Mucosa of descending colon (tissue), 3 donors: ENCODE data around the gene SLC26A9. TPM values are rescaled to one million over a fixed set of nuclear protein-coding genes. Genes with fewer than 3 reads are reported as not detected.

ENCODE experiments used
- ATAC-seq: fragments of 200-7000 bp; cut with Tn5 transposase; one replicate; pipeline ENCODE4 v1.9.1; 2020; ENCODE audit warnings: mild to moderate bottlenecking, moderate library complexity
- DNase-seq, 3 donors: peaks; one replicate each; pipeline ENCODE4 v3.0.0-alpha.2; 2020
- H3K36me3 ChIP-seq: fragments of 200-600 bp; one replicate; pipeline ENCODE4 v1.8.0; 2021; ENCODE audit warnings: low read depth, mild to moderate bottlenecking
- H3K4me1 ChIP-seq: fragments of 200-600 bp; one replicate; pipeline ENCODE4 v1.8.0; 2021; ENCODE audit warnings: low read depth, mild to moderate bottlenecking
- H3K4me3 ChIP-seq: fragments of 200-600 bp; one replicate; pipeline ENCODE4 v1.8.0; 2021; ENCODE audit warnings: mild to moderate bottlenecking
- H3K9me3 ChIP-seq: fragments of 200-600 bp; one replicate; pipeline ENCODE4 v1.8.0; 2021; ENCODE audit warnings: mild to moderate bottlenecking
- intact Hi-C, 2 donors: fragments of 100-400 bp; cut with DNase I in 1 of 2; cut with micrococcal nuclease in 1 of 2; formaldehyde crosslinking; loops; one replicate each; pipeline versions ENCODE4 v1.11.0 to v1.11.1; 2022; cut with DNase I, micrococcal nuclease
- long read RNA-seq, 2 donors: library from polyadenylated mRNA; unstranded; transcript quantifications; one replicate each; pipeline ENCODE4 v2.0.0, GENCODE V29; 2019 to 2021
- total RNA-seq, 3 donors: library from RNA; stranded (reverse); fragmentation: NEBNext Ultra II Directional in 2 of 3; extraction: Animal tissue kit (Norgen Biotek cat#: 25700) in 2 of 3; gene quantifications; one replicate each; pipeline versions ENCODE4 v1.2.1 to v1.2.4, GENCODE V29; 2021 to 2023
- TF ChIP-seq, protein P1 (sequence below): fragments of 200-600 bp; IDR thresholded peaks from one replicate; pipeline ENCODE4 v1.8.0; 2022; ENCODE audit warnings: antibody characterized with exemption, mild to moderate bottlenecking
- donor health status: DM: no; HTN: no; CAD: no; lungs with moderate emphysema.
- donor health status: DM: no; HTN: no; CAD: no.
- donor health status: DM: no; HTN: yes; CAD: no.

Gene SLC26A9, protein sequence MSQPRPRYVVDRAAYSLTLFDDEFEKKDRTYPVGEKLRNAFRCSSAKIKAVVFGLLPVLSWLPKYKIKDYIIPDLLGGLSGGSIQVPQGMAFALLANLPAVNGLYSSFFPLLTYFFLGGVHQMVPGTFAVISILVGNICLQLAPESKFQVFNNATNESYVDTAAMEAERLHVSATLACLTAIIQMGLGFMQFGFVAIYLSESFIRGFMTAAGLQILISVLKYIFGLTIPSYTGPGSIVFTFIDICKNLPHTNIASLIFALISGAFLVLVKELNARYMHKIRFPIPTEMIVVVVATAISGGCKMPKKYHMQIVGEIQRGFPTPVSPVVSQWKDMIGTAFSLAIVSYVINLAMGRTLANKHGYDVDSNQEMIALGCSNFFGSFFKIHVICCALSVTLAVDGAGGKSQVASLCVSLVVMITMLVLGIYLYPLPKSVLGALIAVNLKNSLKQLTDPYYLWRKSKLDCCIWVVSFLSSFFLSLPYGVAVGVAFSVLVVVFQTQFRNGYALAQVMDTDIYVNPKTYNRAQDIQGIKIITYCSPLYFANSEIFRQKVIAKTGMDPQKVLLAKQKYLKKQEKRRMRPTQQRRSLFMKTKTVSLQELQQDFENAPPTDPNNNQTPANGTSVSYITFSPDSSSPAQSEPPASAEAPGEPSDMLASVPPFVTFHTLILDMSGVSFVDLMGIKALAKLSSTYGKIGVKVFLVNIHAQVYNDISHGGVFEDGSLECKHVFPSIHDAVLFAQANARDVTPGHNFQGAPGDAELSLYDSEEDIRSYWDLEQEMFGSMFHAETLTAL
- not detected for total RNA-seq
- long read RNA-seq, donor 1: 0 reads
- long read RNA-seq, donor 2: 0 reads

DNA sequence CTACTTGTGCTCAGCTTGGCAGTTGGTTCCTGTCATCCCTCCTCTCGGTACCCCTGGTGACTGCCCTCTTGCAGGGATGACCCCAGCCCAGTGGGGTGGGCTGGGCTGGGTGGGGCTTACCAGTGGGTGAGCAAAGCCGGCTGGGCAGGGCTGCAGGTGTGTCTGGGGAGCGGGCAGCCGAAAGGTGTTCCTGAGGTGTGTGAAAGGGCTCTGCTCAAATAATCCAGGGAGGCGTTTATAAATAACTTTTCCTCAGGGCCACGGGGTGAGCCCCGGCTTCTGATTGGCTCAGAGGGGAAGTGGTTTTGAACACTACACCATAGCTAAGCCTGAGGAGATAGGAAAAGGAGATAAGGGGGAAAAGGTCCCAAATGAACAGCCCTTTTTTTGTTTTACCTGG, at the start of gene SLC26A9:
Gene SLC26A9 (minus strand): TSS at position 212 of the 400 bp plus-strand sequence. CDS start 7,636 bp downstream, outside the sequence.
- no peaks in the 10 kb centered on the region for H3K36me3 ChIP-seq

DNA sequence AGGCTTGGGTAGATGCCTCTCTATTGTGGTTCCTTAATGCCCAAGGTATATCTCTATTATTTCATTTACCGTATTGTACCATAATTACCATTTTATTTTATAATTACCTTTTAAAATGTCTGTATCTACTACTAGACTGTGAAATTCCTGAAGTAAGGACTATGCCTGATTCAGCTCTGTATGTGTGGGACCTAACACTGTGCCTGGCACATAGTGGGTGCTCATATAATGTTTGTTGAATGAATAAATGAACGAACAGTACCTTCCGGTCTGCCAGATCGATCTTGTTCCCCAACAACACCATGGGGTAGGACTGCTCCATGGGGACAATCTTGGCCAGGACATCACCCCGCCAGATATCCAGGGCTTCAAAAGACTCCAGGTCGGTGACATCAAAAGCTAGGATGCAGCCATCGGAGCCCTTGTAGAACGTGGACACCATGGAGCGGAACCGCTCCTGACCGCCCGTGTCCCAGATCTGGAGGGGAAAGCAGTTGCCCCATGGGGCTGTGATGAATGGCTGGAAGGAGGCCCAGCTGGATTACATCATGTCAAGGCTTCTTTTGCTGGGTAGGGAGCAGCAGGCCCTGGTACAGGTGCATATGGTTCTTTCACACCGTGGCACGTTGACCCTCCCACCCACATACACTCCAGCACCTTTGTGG, 49.1 kb upstream of the SLC26A9 start:
- Histone ChIP-seq H3K36me3 (no peaks in the 10 kb centered on the region), H3K9me3 (no peaks in the 10 kb centered on the region), H3K4me3 (no peak overlapping the region), H3K4me1 (no peaks in the 10 kb centered on the region)
- TF ChIP-seq, protein P1, sequence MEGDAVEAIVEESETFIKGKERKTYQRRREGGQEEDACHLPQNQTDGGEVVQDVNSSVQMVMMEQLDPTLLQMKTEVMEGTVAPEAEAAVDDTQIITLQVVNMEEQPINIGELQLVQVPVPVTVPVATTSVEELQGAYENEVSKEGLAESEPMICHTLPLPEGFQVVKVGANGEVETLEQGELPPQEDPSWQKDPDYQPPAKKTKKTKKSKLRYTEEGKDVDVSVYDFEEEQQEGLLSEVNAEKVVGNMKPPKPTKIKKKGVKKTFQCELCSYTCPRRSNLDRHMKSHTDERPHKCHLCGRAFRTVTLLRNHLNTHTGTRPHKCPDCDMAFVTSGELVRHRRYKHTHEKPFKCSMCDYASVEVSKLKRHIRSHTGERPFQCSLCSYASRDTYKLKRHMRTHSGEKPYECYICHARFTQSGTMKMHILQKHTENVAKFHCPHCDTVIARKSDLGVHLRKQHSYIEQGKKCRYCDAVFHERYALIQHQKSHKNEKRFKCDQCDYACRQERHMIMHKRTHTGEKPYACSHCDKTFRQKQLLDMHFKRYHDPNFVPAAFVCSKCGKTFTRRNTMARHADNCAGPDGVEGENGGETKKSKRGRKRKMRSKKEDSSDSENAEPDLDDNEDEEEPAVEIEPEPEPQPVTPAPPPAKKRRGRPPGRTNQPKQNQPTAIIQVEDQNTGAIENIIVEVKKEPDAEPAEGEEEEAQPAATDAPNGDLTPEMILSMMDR: no peak
- DNase-seq (no peak), ATAC-seq (no peak)
- intact Hi-C loops: no loop called here

More for the DNA sequence above, at the start of gene SLC26A9:
- Histone ChIP-seq H3K4me3 (no peak within 1 kb of the TSS), H3K9me3 (no peaks in the 10 kb centered on the region), H3K4me1 (no peaks in the 10 kb centered on the region)
- no peak for DNase-seq
- ATAC-seq: no peak
- TF ChIP-seq, protein P1: no peak
- intact Hi-C loops: no loop called here

DNA sequence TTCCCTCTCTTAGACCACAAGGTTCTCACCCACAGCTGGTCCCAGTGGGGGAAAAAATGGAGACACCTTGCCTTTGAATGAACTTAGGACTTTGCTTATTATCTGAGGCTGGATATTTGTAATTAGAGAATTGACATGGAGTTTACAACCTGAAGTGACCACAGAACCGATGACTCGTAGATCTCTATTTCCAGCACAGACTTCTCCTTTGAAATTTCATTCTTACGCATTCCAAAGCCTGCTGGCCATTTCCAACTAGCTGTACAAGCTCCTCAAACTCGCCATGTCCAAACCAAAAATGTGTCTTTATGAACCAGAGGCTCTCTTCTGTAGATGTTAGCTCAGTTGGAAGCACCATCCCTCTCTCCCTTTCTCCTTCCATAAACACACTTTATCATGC, 48.0 kb upstream of the SLC26A9 start:
- intact Hi-C loops: no loop called here
- TF ChIP-seq, protein P1: no peak
- ATAC-seq (no peak), DNase-seq (no peak)
- Histone ChIP-seq H3K4me3 (no peak overlapping the region), H3K4me1 (no peaks in the 10 kb centered on the region), H3K36me3 (no peaks in the 10 kb centered on the region), H3K9me3 (no peaks in the 10 kb centered on the region)

DNA sequence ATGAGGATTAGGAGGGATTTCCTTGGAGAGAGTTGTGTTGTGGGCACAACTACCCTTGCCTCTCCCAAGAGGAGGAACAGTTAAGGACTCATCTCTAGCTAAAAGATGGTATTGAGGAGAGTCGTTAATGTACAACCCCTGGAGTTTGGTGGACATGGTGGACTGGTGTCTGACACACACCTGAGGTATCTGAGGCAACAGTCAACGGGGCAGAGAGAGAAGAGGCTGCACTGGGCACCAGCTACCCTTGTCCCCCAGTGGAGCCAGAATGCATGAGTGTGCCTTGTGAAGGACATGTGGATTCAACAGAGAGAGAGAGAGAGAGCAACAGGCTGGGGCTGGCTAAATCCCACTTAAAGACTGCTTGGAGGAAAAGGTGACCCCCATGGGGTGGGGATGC, 47.0 kb upstream of the SLC26A9 start:
- TF ChIP-seq, protein P1: no peak
- no peak overlapping the region for H3K4me3 ChIP-seq
- H3K9me3 ChIP-seq: no peaks in the 10 kb centered on the region
- ATAC-seq: no peak
- H3K36me3 ChIP-seq: no peaks in the 10 kb centered on the region
- intact Hi-C loops: no loop called here
- no peak for DNase-seq
- no peaks in the 10 kb centered on the region for H3K4me1 ChIP-seq

DNA sequence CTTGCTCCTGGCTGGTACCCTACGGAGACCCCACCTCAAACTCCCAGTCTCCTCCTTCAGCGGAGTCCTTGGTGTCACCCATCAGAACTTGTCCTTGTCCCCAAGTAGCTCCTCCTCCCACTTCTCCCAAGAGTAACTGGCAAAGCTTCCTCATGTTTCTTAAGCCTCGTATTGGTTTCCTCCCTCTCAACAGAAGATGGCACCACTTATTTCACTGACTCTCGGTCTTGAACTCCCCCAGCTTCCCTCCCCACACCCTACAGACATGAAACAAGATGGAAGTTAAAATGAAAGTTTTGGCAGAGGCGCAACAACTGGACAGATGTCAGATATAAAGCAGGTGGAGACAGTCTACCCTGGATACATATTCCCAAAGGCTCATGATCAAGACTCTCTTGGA, 46.5 kb upstream of the SLC26A9 start:
- Histone ChIP-seq H3K4me1 (no peaks in the 10 kb centered on the region), H3K36me3 (no peaks in the 10 kb centered on the region), H3K4me3 (no peak overlapping the region), H3K9me3 (no peaks in the 10 kb centered on the region)
- DNase-seq (no peak), ATAC-seq (no peak)
- intact Hi-C loops: loop anchor here in 1 of 2 donors (10.0 kb wide), 1 partner anchor 115 kb away; no protein-coding TSS in a partner anchor
- TF ChIP-seq, protein P1: no peak
